ENCODE measurements around the gene KRT35.

GRCh38 chr17:41466988-41467387 lies 14.0 kb downstream of the KRT35 start, which contains the start of gene KRT32:
- TF ChIP-seq, protein P1, sequence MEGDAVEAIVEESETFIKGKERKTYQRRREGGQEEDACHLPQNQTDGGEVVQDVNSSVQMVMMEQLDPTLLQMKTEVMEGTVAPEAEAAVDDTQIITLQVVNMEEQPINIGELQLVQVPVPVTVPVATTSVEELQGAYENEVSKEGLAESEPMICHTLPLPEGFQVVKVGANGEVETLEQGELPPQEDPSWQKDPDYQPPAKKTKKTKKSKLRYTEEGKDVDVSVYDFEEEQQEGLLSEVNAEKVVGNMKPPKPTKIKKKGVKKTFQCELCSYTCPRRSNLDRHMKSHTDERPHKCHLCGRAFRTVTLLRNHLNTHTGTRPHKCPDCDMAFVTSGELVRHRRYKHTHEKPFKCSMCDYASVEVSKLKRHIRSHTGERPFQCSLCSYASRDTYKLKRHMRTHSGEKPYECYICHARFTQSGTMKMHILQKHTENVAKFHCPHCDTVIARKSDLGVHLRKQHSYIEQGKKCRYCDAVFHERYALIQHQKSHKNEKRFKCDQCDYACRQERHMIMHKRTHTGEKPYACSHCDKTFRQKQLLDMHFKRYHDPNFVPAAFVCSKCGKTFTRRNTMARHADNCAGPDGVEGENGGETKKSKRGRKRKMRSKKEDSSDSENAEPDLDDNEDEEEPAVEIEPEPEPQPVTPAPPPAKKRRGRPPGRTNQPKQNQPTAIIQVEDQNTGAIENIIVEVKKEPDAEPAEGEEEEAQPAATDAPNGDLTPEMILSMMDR (IDR thresholded peaks at IDR 0.05), result no peak
- TF ChIP-seq POLR2A (IDR thresholded peaks at IDR 0.05), result no peak
